GM12878 (cell line): ENCODE measurements around the gene TRPT1. TPM values are rescaled to one million over a fixed set of nuclear protein-coding genes. Genes with fewer than 3 reads are reported as not detected.

ENCODE experiments used
- ASH2L ChIP-seq: fragments of 300-600, 200-600 bp; sonication (generic); IDR thresholded peaks from 2 replicates; pipeline ENCODE4 v1.6.1; 2017; ENCODE audit warnings: low read depth, mild to moderate bottlenecking, borderline replicate concordance
- CHD2 ChIP-seq: IDR thresholded peaks from 2 replicates; pipeline ENCODE4 v1.6.1; 2011; ENCODE audit warnings: low read depth, low read length, improper control_type of control experiment, borderline replicate concordance
- ETV6 ChIP-seq, 2 experiments: fragments of 450-650 bp in 1 of 2; IDR thresholded peaks in 1 of 2; conservative IDR thresholded peaks in 1 of 2; 2 replicates each; pipeline ENCODE4 v1.6.1; 2014; ENCODE audit warnings: antibody characterized with exemption in 1 of 2, borderline replicate concordance in 1 of 2, low read depth in 1 of 2, mild to moderate bottlenecking in 1 of 2, moderate library complexity in 1 of 2
- FOS ChIP-seq: IDR thresholded peaks from 3 replicates; pipeline ENCODE4 v1.6.1; 2011; ENCODE audit warnings: borderline replicate concordance; ENCODE audit not compliant: insufficient read length; ENCODE audit errors: extremely low read depth
- FOXK2 ChIP-seq: fragments of 450-650 bp; IDR thresholded peaks from 2 replicates; pipeline ENCODE4 v1.6.1; 2017; ENCODE audit warnings: mild to moderate bottlenecking, moderate library complexity
- IKZF2 ChIP-seq, 2 experiments: fragments of 450-650 bp; IDR thresholded peaks; 2 replicates each; pipeline ENCODE4 v1.6.1; 2017; ENCODE audit warnings: mild to moderate bottlenecking in 2 of 2, moderate library complexity in 2 of 2
- KAT2A ChIP-seq: conservative IDR thresholded peaks from 2 replicates; pipeline ENCODE4 v1.6.1; 2011; ENCODE audit warnings: low read depth, low read length; ENCODE audit not compliant: control insufficient read depth
- NFIC ChIP-seq: IDR thresholded peaks from 2 replicates; pipeline ENCODE4 v1.6.1; 2012; ENCODE audit warnings: low read depth, mild to moderate bottlenecking, inconsistent platforms, low read length, moderate library complexity
- NFYB ChIP-seq: IDR thresholded peaks from 2 replicates; pipeline ENCODE4 v1.6.1; 2011; ENCODE audit warnings: low read depth, mild to moderate bottlenecking, low read length, improper control_type of control experiment, moderate library complexity; ENCODE audit not compliant: insufficient read depth
- SMAD5 ChIP-seq: IDR thresholded peaks from 2 replicates; pipeline ENCODE4 v1.6.1; 2016; ENCODE audit warnings: antibody characterized with exemption, low read depth
- TBL1XR1 ChIP-seq: IDR thresholded peaks from 2 replicates; pipeline ENCODE4 v1.6.1; 2012; ENCODE audit warnings: low read depth, low read length, improper control_type of control experiment
- TCF12 ChIP-seq: IDR thresholded peaks from 2 replicates; pipeline ENCODE4 v1.6.1; 2011; ENCODE audit warnings: low read depth, mild to moderate bottlenecking, low read length
- TCF7 ChIP-seq: IDR thresholded peaks from 2 replicates; pipeline ENCODE4 v1.6.1; 2014; ENCODE audit warnings: antibody characterized with exemption, borderline replicate concordance
- ZNF384 ChIP-seq: IDR thresholded peaks from 2 replicates; pipeline ENCODE4 v1.6.1; 2012; ENCODE audit warnings: low read depth, mild to moderate bottlenecking, low read length, improper control_type of control experiment, borderline replicate concordance
- ZNF687 ChIP-seq: fragments of 450-650 bp; IDR thresholded peaks from 2 replicates; pipeline ENCODE4 v1.6.1; 2017; ENCODE audit warnings: mild to moderate bottlenecking, moderate library complexity
- ZSCAN29 ChIP-seq: fragments of 450-650 bp; IDR thresholded peaks from 2 replicates; pipeline ENCODE4 v1.6.1; 2017; ENCODE audit warnings: mild to moderate bottlenecking, moderate library complexity
- polyA plus RNA-seq, 11 experiments: library from polyadenylated mRNA; depleted of rRNA in 4 of 11; unstranded in 6 of 11; stranded (reverse) in 5 of 11; fragments of >200 nt; fragmentation: Nextera tagmentation in 4 of 11; fragmentation: Illumina TruSeq in 1 of 11; extraction: Ambion mirVana in 4 of 11; extraction: Trizol in 1 of 11; gene quantifications; 1 replicate in 1 of 11; 2 replicates in 10 of 11; pipeline versions ENCODE4 v1.2.1 to v1.2.3, GENCODE V29; 2011 to 2016; ENCODE audit warnings: inconsistent platforms in 2 of 11, missing spikeins in 2 of 11, low read depth in 1 of 11
- total RNA-seq, 4 experiments: library from RNA; depleted of rRNA in 3 of 4; stranded (reverse); fragments of >200 nt in 3 of 4; fragmentation: Illumina TruSeq in 1 of 4; extraction: Trizol in 1 of 4; gene quantifications; 2 replicates each; pipeline versions ENCODE4 v1.2.1 to v1.2.3, GENCODE V29; 2013 to 2021
- TF ChIP-seq, protein P1 (sequence below): fragments of 450-650 bp; IDR thresholded peaks from 2 replicates; pipeline ENCODE4 v1.6.1; 2018; ENCODE audit warnings: mild to moderate bottlenecking, low read depth, moderate library complexity; ENCODE audit not compliant: partially characterized antibody
- TF ChIP-seq, protein P2 (sequence below): IDR thresholded peaks from 2 replicates; pipeline ENCODE4 v1.6.1; 2011; ENCODE audit warnings: borderline replicate concordance, low read depth, mild to moderate bottlenecking, moderate library complexity, mixed read lengths, low read length; ENCODE audit not compliant: insufficient read depth; ENCODE audit errors: extremely low read length
- TF ChIP-seq, protein P3 (sequence below), 3 experiments: IDR thresholded peaks in 2 of 3; conservative IDR thresholded peaks in 1 of 3; 2 replicates each; pipeline ENCODE4 v1.5.1; 2011; ENCODE audit warnings: low read depth in 3 of 3, low read length in 3 of 3, mild to moderate bottlenecking in 3 of 3, control low read depth in 2 of 3, moderate library complexity in 2 of 3, inconsistent platforms in 1 of 3, mixed read lengths in 1 of 3; ENCODE audit not compliant: control insufficient read depth in 2 of 3, insufficient read depth in 1 of 3; ENCODE audit errors: extremely low read depth in 1 of 3

The TRPT1 gene
- total and polyA plus RNA-seq, 10 of the 15 experiments (the other 5 are each of a cell fraction or from before 2014, with no cell fraction given), result 7.1 to 63.0 (median 31.4) TPM

- TF ChIP-seq ZNF687 (no peak), SMAD5 (no peak), NFIC (no peak), FOXK2 (no peak), ZNF384 (no peak), FOS (no peak), IKZF2 (IDR thresholded peaks at IDR 0.05) (peak; percentile 28 to 43; a peak in 3 of 4 replicates), ETV6 (conservative IDR thresholded peaks at IDR 0.05 in 1 of 2, IDR thresholded peaks at IDR 0.05 in 1 of 2; ENCODE audit: borderline replicate concordance in 1 of 2, low read depth in 1 of 2) (no peak), TBL1XR1 (no peak), ZSCAN29 (no peak), NFYB (no peak), TCF12 (0 out of 2 replicates have a peak, but pooled peaks have one; percentile 6), CHD2 (no peak), KAT2A (no peak), ASH2L (no peak), TCF7 (no peak)
- TF ChIP-seq, protein P1, sequence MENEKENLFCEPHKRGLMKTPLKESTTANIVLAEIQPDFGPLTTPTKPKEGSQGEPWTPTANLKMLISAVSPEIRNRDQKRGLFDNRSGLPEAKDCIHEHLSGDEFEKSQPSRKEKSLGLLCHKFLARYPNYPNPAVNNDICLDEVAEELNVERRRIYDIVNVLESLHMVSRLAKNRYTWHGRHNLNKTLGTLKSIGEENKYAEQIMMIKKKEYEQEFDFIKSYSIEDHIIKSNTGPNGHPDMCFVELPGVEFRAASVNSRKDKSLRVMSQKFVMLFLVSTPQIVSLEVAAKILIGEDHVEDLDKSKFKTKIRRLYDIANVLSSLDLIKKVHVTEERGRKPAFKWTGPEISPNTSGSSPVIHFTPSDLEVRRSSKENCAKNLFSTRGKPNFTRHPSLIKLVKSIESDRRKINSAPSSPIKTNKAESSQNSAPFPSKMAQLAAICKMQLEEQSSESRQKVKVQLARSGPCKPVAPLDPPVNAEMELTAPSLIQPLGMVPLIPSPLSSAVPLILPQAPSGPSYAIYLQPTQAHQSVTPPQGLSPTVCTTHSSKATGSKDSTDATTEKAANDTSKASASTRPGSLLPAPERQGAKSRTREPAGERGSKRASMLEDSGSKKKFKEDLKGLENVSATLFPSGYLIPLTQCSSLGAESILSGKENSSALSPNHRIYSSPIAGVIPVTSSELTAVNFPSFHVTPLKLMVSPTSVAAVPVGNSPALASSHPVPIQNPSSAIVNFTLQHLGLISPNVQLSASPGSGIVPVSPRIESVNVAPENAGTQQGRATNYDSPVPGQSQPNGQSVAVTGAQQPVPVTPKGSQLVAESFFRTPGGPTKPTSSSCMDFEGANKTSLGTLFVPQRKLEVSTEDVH, result no peak
- TF ChIP-seq, protein P2, sequence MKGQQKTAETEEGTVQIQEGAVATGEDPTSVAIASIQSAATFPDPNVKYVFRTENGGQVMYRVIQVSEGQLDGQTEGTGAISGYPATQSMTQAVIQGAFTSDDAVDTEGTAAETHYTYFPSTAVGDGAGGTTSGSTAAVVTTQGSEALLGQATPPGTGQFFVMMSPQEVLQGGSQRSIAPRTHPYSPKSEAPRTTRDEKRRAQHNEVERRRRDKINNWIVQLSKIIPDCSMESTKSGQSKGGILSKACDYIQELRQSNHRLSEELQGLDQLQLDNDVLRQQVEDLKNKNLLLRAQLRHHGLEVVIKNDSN, result no peak
- TF ChIP-seq, protein P3, sequence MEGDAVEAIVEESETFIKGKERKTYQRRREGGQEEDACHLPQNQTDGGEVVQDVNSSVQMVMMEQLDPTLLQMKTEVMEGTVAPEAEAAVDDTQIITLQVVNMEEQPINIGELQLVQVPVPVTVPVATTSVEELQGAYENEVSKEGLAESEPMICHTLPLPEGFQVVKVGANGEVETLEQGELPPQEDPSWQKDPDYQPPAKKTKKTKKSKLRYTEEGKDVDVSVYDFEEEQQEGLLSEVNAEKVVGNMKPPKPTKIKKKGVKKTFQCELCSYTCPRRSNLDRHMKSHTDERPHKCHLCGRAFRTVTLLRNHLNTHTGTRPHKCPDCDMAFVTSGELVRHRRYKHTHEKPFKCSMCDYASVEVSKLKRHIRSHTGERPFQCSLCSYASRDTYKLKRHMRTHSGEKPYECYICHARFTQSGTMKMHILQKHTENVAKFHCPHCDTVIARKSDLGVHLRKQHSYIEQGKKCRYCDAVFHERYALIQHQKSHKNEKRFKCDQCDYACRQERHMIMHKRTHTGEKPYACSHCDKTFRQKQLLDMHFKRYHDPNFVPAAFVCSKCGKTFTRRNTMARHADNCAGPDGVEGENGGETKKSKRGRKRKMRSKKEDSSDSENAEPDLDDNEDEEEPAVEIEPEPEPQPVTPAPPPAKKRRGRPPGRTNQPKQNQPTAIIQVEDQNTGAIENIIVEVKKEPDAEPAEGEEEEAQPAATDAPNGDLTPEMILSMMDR (IDR thresholded peaks at IDR 0.05 in 2 of 3, conservative IDR thresholded peaks at IDR 0.05 in 1 of 3; ENCODE audit: control insufficient read depth in 2 of 3, extremely low read depth in 1 of 3, insufficient read depth in 1 of 3, low read depth in 3 of 3, low read length in 3 of 3), result peak; percentile 35 to 54 (median 36); a peak in 4 of 6 replicates
Measured at GRCh38 chr11:64252003-64252872, 26.3 kb upstream of the TRPT1 start (continued).
